Measurements from ENCODE around the gene ENTREP3.
"Not testable (repeated sequence)": the region's sequence is repeated elsewhere in the genome, so short reads cannot be mapped to it uniquely, and the experiment has no call there.

Gene ENTREP3

GRCh38 chr1:155219592-155220031, 35.7 kb downstream of the ENTREP3 start:
- no peak overlapping the region for H3K4me3 ChIP-seq (ENCODE audit: control insufficient read depth, low read depth, low read length)
- no peak for TF ChIP-seq CTCF (conservative IDR thresholded peaks at IDR 0.05; ENCODE audit: control insufficient read depth, insufficient read depth, low read depth, low read length)
- no peak for DNase-seq (ENCODE audit: low read depth)

- DNase-seq (ENCODE audit: low read depth): peak; percentile 76
- H3K4me3 ChIP-seq (ENCODE audit: control insufficient read depth, low read depth, low read length): no peak overlapping the region
- no peak for TF ChIP-seq CTCF (conservative IDR thresholded peaks at IDR 0.05; ENCODE audit: control insufficient read depth, insufficient read depth, low read depth, low read length)
Observed at GRCh38 chr1:155218854-155219591, 36.3 kb downstream of the ENTREP3 start.

- H3K4me3 ChIP-seq (ENCODE audit: control insufficient read depth, low read depth, low read length); DNase-seq (ENCODE audit: low read depth): not testable (repeated sequence)
Observed at GRCh38 chr1:155214702-155215101, 40.6 kb downstream of the ENTREP3 start.

GRCh38 chr1:155212051-155212440, 43.2 kb downstream of the ENTREP3 start:
- not testable (repeated sequence) for H3K4me3 ChIP-seq (ENCODE audit: control insufficient read depth, low read depth, low read length); DNase-seq (ENCODE audit: low read depth)

- DNase-seq (ENCODE audit: low read depth): not testable (repeated sequence)
Observed at GRCh38 chr1:155211381-155212050, 43.8 kb downstream of the ENTREP3 start.

GRCh38 chr1:155210314-155211104, 44.8 kb downstream of the ENTREP3 start:
- no peak overlapping the region for H3K4me3 ChIP-seq (ENCODE audit: control insufficient read depth, low read depth, low read length)
- no peak for TF ChIP-seq CTCF (conservative IDR thresholded peaks at IDR 0.05; ENCODE audit: control insufficient read depth, insufficient read depth, low read depth, low read length)
- DNase-seq (ENCODE audit: low read depth): no peak

More at GRCh38 chr1:155211381-155212050, 43.8 kb downstream of the ENTREP3 start:
- not testable (repeated sequence) for H3K4me3 ChIP-seq (ENCODE audit: control insufficient read depth, low read depth, low read length)

GRCh38 chr1:155209312-155209721, 46.0 kb downstream of the ENTREP3 start:
- no peak for TF ChIP-seq CTCF (conservative IDR thresholded peaks at IDR 0.05; ENCODE audit: control insufficient read depth, insufficient read depth, low read depth, low read length)
- DNase-seq (ENCODE audit: low read depth): no peak
- peak overlapping the region; percentile 99 for H3K4me3 ChIP-seq (ENCODE audit: control insufficient read depth, low read depth, low read length)

Measured in fibroblast of mammary gland (primary cell).